SK-N-SH (cell line): ENCODE measurements around the gene CDC6. TPM values are rescaled to one million over a fixed set of nuclear protein-coding genes. Genes with fewer than 3 reads are reported as not detected.

Experiments used
- CTCF ChIA-PET: fragments of 300-600, 350-600 bp; formaldehyde crosslinking; extraction: SDS; loops from one replicate; lab custom pipeline; 2021; lab: Yijun Ruan, JAX
- POLR2A ChIA-PET: fragments of 350-600 bp; sonication (Branson Sonifier 250); formaldehyde crosslinking; extraction: SDS; loops from one replicate; lab custom pipeline; 2020; ENCODE audit warnings: antibody characterized with exemption, inconsistent platforms; lab: Yijun Ruan, JAX
- DNase-seq: peaks from one replicate; pipeline ENCODE4 v3.0.0; 2012
- H2AFZ ChIP-seq: fragments of 200-600 bp; sonication (generic); 2 replicates; pipeline ENCODE4 v1.8.1; 2016; ENCODE audit warnings: antibody characterized with exemption, mild to moderate bottlenecking, low read depth
- H3F3A ChIP-seq: fragments of 200-600 bp; sonication (generic); replicated peaks from 2 replicates; pipeline ENCODE3; 2016; ENCODE audit warnings: antibody characterized with exemption, mild to moderate bottlenecking; ENCODE audit not compliant: insufficient read depth
- H3K27ac ChIP-seq, 2 experiments: fragments of 200-500 bp in 1 of 2; fragments of 200-600 bp in 1 of 2; sonication (Bioruptor generic) in 1 of 2; sonication (generic), shearing (Covaris generic) in 1 of 2; 2 replicates each; pipeline versions ENCODE4 v1.5.1 to v1.6.1; 2014 to 2016; ENCODE audit warnings: low read depth in 2 of 2, inconsistent platforms in 1 of 2, low read length in 1 of 2, mild to moderate bottlenecking in 1 of 2, mixed read lengths in 1 of 2
- H3K27me3 ChIP-seq: fragments of 200-600 bp; sonication (generic), shearing (Covaris generic); 2 replicates; pipeline ENCODE4 v1.6.1; 2016; ENCODE audit warnings: mixed run types; ENCODE audit not compliant: insufficient read depth
- H3K36me3 ChIP-seq, 2 experiments: fragments of 200-500 bp in 1 of 2; fragments of 200-600 bp in 1 of 2; sonication (Bioruptor generic) in 1 of 2; sonication (generic) in 1 of 2; replicated peaks in 1 of 2; 2 replicates each; pipeline versions ENCODE3 to v1.5.1; 2014 to 2016; ENCODE audit warnings: low read length in 1 of 2, mild to moderate bottlenecking in 1 of 2; ENCODE audit not compliant: insufficient read depth in 2 of 2, control insufficient read depth in 1 of 2
- H3K4me1 ChIP-seq, 2 experiments: fragments of 200-500 bp in 1 of 2; fragments of 200-600 bp in 1 of 2; sonication (Bioruptor generic) in 1 of 2; sonication (generic), shearing (Covaris generic) in 1 of 2; 2 replicates each; pipeline versions ENCODE4 v1.5.1 to v1.6.1; 2014 to 2016; ENCODE audit warnings: low read depth in 1 of 2, low read length in 1 of 2, mixed run types in 1 of 2; ENCODE audit not compliant: insufficient read depth in 2 of 2, control insufficient read depth in 1 of 2
- H3K4me2 ChIP-seq: fragments of 200-600 bp; sonication (generic), shearing (Covaris generic); 2 replicates; pipeline ENCODE4 v1.6.1; 2017; ENCODE audit warnings: mixed run types
- H3K4me3 ChIP-seq, 2 experiments: fragments of 200-500 bp in 1 of 2; fragments of 200-600 bp in 1 of 2; sonication (Bioruptor generic) in 1 of 2; sonication (generic), shearing (Covaris generic) in 1 of 2; 2 replicates each; pipeline versions ENCODE4 v1.5.1 to v1.8.1; 2014 to 2016; ENCODE audit warnings: low read depth in 2 of 2, inconsistent platforms in 1 of 2, low read length in 1 of 2, mild to moderate bottlenecking in 1 of 2, mixed read lengths in 1 of 2, moderate library complexity in 1 of 2
- H3K79me2 ChIP-seq: fragments of 200-600 bp; sonication (generic); 2 replicates; pipeline ENCODE4 v1.8.1; 2017; ENCODE audit warnings: mild to moderate bottlenecking; ENCODE audit not compliant: insufficient read depth
- H3K9ac ChIP-seq: fragments of 200-600 bp; sonication (generic); 2 replicates; pipeline ENCODE4 v1.6.1; 2017; ENCODE audit warnings: mixed run types
- H3K9me2 ChIP-seq: fragments of 200-600 bp; sonication (generic); 2 replicates; pipeline ENCODE4 v1.6.1; 2017; ENCODE audit warnings: mixed run types
- H3K9me3 ChIP-seq: fragments of 200-600 bp; sonication (generic); 2 replicates; pipeline ENCODE4 v1.6.1; 2017; ENCODE audit warnings: mixed run types, mild to moderate bottlenecking, moderate library complexity
- H4K20me1 ChIP-seq: fragments of 200-600 bp; sonication (generic); 2 replicates; pipeline ENCODE4 v1.6.1; 2017; ENCODE audit warnings: mild to moderate bottlenecking, mixed run types; ENCODE audit not compliant: insufficient read depth
- EP300 ChIP-seq, 2 experiments: IDR thresholded peaks; 2 replicates each; pipeline versions ENCODE4 v1.4.0 to v1.6.1; 2012; ENCODE audit warnings: borderline replicate concordance in 1 of 2, low read depth in 1 of 2, low read length in 1 of 2
- EZH2phosphoT487 ChIP-seq: fragments of 200-600 bp; sonication (generic); IDR thresholded peaks from 2 replicates; pipeline ENCODE4 v1.6.1; 2017; ENCODE audit warnings: low read depth, mixed run types, mild to moderate bottlenecking, antibody characterized with exemption, moderate library complexity, borderline replicate concordance
- GABPA ChIP-seq: IDR thresholded peaks from 2 replicates; pipeline ENCODE4 v1.4.0; 2012; ENCODE audit warnings: low read depth, mild to moderate bottlenecking
- GATA2 ChIP-seq: sonication (generic); formaldehyde crosslinking; IDR thresholded peaks from 2 replicates; pipeline ENCODE4 v1.5.0; 2020; ENCODE audit warnings: mild to moderate bottlenecking, missing genetic modification reagents
- JUND ChIP-seq: IDR thresholded peaks from 2 replicates; pipeline ENCODE4 v1.4.0; 2012
- MEF2A ChIP-seq: IDR thresholded peaks from 2 replicates; pipeline ENCODE4 v1.4.0; 2012; ENCODE audit warnings: low read depth, borderline replicate concordance
- POLR2AphosphoS5 ChIP-seq: IDR thresholded peaks from 2 replicates; pipeline ENCODE4 v1.6.1; 2012; ENCODE audit warnings: low read depth, low read length
- RAD21 ChIP-seq: IDR thresholded peaks from 2 replicates; pipeline ENCODE4 v1.6.1; 2012; ENCODE audit warnings: mild to moderate bottlenecking, low read length
- RXRA ChIP-seq: IDR thresholded peaks from 2 replicates; pipeline ENCODE4 v1.4.0; 2012; ENCODE audit warnings: low read depth, mild to moderate bottlenecking, borderline replicate concordance
- SMC3 ChIP-seq: IDR thresholded peaks from 2 replicates; pipeline ENCODE4 v1.6.1; 2012; ENCODE audit warnings: low read depth, low read length, improper control_type of control experiment
- TAF1 ChIP-seq: IDR thresholded peaks from 2 replicates; pipeline ENCODE4 v1.6.1; 2012; ENCODE audit warnings: low read depth, mild to moderate bottlenecking, low read length, moderate library complexity, borderline replicate concordance
- TEAD4 ChIP-seq: IDR thresholded peaks from 2 replicates; pipeline ENCODE4 v1.4.0; 2012; ENCODE audit warnings: mild to moderate bottlenecking, borderline replicate concordance; ENCODE audit not compliant: insufficient read depth
- WGBS: methylation state at CpG from one replicate; pipeline ENCODE4 v1.1.6; 2017; ENCODE audit warnings: low lambda C conversion rate; 5-methylcytosine and 5-hydroxymethylcytosine counted together
- polyA plus RNA-seq, 3 experiments: library from polyadenylated mRNA; depleted of rRNA; stranded (reverse); fragments of >200 nt; gene quantifications; 2 replicates each; pipeline ENCODE4 v1.2.3, GENCODE V29; 2012
- TF ChIP-seq, protein P1 (sequence below): IDR thresholded peaks from 2 replicates; pipeline ENCODE4 v1.4.0; 2012; ENCODE audit warnings: low read depth
- TF ChIP-seq, protein P2 (sequence below): IDR thresholded peaks from 2 replicates; pipeline ENCODE4 v1.4.0; 2012; ENCODE audit warnings: low read depth, borderline replicate concordance
- TF ChIP-seq, protein P3 (sequence below): fragments of 200-600 bp; sonication (generic); IDR thresholded peaks from 2 replicates; pipeline ENCODE4 v1.6.1; 2017; ENCODE audit warnings: antibody characterized with exemption, mild to moderate bottlenecking, moderate library complexity
- TF ChIP-seq, protein P4 (sequence below): IDR thresholded peaks from 2 replicates; pipeline ENCODE4 v1.4.0; 2012; ENCODE audit warnings: low read depth, borderline replicate concordance
- TF ChIP-seq, protein P5 (sequence below): IDR thresholded peaks from 2 replicates; pipeline ENCODE4; 2012
- TF ChIP-seq, protein P6 (sequence below): fragments of 150-350 bp; IDR thresholded peaks from 2 replicates; pipeline ENCODE4 v1.6.1; 2016; ENCODE audit warnings: mild to moderate bottlenecking, low read depth, low read length

The CDC6 gene
- polyA plus RNA-seq, 1 of the 3 experiments (the other 2 are of a cell fraction): 12.7 TPM

DNA sequence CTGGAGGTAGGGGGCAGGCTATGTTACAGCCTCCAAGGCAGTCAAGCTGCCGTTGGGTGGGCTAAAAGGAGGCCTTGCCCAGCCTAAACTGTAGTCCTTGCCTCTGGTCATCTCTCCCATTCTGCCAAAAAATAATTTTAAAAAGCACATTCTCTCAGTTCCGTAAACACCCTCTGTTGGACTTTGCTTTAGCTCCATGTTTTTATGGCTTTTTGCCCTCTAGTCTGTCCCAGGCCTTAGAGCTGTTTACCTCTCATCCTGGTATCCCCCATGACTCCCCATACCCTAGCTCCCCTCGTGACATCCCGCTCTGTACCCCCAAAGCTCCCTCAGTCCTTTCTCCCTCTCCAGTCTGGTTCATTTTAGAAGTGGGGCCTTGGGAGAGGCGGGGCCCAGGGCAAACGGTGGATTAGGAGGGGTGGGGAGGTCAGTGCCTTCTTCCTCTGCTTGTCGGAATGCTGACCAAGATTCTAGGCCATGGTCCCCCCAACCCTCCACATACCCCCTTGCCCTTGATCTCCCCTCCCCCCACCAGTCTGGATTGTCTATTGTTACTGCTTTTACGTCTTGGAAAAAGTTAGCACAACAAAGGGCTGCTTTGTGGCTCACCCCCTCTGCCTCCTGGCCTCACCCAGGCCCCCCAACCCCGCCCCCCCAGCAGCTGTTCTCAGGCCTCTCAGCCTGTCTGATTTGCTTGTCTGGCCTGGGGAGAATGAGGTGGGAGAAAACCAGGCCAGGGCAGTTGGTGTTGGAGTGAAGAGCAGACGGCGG lies 58.5 kb downstream of the CDC6 start (continued):
- TF ChIP-seq EZH2phosphoT487: no peak
- TF ChIP-seq, protein P1, sequence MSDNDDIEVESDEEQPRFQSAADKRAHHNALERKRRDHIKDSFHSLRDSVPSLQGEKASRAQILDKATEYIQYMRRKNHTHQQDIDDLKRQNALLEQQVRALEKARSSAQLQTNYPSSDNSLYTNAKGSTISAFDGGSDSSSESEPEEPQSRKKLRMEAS: no peak

DNA sequence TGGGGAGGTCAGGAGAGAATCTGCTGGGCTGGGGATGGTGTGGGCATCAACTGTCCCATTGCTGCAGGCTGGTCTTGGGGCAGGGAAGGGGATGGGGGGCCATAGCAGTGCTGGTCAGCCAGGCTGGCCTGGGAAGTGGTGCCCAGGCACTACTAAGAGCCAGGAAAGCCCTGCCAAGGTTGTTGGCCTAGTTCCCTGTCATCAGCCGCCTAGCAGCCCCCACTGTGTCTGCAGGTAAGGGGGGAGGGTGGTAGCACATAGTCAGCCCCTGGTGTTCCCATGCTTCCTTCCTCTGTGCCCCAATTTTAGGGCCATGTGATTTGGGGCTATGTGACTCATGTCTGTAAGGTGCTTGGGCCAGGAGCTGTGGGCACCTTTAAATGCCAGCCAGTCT lies 59.1 kb downstream of the CDC6 start:
- TF ChIP-seq TEAD4 (no peak), GATA2 (CRISPR knock-in tag) (no peak), TAF1 (no peak), JUND (no peak), MEF2A (no peak), EZH2phosphoT487 (no peak), SMC3 (no peak), GABPA (no peak), EP300 (IDR thresholded peaks at IDR 0.05; ENCODE audit: borderline replicate concordance in 1 of 2, low read depth in 1 of 2, low read length in 1 of 2) (no peak), RAD21 (no peak), POLR2AphosphoS5 (no peak), RXRA (no peak)
- TF ChIP-seq, protein P2, sequence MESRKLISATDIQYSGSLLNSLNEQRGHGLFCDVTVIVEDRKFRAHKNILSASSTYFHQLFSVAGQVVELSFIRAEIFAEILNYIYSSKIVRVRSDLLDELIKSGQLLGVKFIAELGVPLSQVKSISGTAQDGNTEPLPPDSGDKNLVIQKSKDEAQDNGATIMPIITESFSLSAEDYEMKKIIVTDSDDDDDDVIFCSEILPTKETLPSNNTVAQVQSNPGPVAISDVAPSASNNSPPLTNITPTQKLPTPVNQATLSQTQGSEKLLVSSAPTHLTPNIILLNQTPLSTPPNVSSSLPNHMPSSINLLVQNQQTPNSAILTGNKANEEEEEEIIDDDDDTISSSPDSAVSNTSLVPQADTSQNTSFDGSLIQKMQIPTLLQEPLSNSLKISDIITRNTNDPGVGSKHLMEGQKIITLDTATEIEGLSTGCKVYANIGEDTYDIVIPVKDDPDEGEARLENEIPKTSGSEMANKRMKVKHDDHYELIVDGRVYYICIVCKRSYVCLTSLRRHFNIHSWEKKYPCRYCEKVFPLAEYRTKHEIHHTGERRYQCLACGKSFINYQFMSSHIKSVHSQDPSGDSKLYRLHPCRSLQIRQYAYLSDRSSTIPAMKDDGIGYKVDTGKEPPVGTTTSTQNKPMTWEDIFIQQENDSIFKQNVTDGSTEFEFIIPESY: no peak
- TF ChIP-seq, protein P3, sequence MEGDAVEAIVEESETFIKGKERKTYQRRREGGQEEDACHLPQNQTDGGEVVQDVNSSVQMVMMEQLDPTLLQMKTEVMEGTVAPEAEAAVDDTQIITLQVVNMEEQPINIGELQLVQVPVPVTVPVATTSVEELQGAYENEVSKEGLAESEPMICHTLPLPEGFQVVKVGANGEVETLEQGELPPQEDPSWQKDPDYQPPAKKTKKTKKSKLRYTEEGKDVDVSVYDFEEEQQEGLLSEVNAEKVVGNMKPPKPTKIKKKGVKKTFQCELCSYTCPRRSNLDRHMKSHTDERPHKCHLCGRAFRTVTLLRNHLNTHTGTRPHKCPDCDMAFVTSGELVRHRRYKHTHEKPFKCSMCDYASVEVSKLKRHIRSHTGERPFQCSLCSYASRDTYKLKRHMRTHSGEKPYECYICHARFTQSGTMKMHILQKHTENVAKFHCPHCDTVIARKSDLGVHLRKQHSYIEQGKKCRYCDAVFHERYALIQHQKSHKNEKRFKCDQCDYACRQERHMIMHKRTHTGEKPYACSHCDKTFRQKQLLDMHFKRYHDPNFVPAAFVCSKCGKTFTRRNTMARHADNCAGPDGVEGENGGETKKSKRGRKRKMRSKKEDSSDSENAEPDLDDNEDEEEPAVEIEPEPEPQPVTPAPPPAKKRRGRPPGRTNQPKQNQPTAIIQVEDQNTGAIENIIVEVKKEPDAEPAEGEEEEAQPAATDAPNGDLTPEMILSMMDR: no peak
- TF ChIP-seq, protein P4, sequence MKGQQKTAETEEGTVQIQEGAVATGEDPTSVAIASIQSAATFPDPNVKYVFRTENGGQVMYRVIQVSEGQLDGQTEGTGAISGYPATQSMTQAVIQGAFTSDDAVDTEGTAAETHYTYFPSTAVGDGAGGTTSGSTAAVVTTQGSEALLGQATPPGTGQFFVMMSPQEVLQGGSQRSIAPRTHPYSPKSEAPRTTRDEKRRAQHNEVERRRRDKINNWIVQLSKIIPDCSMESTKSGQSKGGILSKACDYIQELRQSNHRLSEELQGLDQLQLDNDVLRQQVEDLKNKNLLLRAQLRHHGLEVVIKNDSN: no peak
- TF ChIP-seq, protein P5, sequence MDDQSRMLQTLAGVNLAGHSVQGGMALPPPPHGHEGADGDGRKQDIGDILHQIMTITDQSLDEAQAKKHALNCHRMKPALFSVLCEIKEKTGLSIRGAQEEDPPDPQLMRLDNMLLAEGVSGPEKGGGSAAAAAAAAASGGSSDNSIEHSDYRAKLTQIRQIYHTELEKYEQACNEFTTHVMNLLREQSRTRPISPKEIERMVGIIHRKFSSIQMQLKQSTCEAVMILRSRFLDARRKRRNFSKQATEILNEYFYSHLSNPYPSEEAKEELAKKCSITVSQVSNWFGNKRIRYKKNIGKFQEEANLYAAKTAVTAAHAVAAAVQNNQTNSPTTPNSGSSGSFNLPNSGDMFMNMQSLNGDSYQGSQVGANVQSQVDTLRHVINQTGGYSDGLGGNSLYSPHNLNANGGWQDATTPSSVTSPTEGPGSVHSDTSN: no peak
- TF ChIP-seq, protein P6, sequence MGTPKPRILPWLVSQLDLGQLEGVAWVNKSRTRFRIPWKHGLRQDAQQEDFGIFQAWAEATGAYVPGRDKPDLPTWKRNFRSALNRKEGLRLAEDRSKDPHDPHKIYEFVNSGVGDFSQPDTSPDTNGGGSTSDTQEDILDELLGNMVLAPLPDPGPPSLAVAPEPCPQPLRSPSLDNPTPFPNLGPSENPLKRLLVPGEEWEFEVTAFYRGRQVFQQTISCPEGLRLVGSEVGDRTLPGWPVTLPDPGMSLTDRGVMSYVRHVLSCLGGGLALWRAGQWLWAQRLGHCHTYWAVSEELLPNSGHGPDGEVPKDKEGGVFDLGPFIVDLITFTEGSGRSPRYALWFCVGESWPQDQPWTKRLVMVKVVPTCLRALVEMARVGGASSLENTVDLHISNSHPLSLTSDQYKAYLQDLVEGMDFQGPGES: no peak
- TF ChIP-seq, all 33 proteins: peak for 0
- Histone ChIP-seq H3K9me2 (no peaks in the 10 kb centered on the region), H3K4me3 (no peak overlapping the region; a peak in 1 of 4 replicates), H3K79me2 (peaks cover 82% of the 10 kb centered on the region), H3F3A (no peaks in the 10 kb centered on the region), H4K20me1 (peaks cover 57% of the 10 kb centered on the region), H3K27me3 (no peaks in the 10 kb centered on the region), H3K36me3 (peaks cover 19 to 20% of the 10 kb centered on the region in 2 experiments), H3K4me2 (peak overlapping the region; percentile 97; the same call in 1 of the 2 replicates), H3K4me1 (peaks cover 69 to 86% of the 10 kb centered on the region in 2 experiments), H2AFZ (no peak overlapping the region), H3K27ac (peak overlapping the region in 1 of 2 experiments; percentile 99; a peak in 2 of 4 replicates), H3K9ac (no peak overlapping the region), H3K9me3 (no peaks in the 10 kb centered on the region)
- CTCF ChIA-PET: interaction anchor here (1.0 to 57.6 kb wide), 5 partner anchors 15 to 187 kb away, joined by 3 to 1706 read pairs (median 4); partner anchors contain the start of genes CDC6 and RARA
- WGBS: no CpG with 5 or more reads among the region's 1 CpG
- POLR2A ChIA-PET: interaction anchor here (2.5 kb wide), 1 partner anchor 40 kb away, joined by 8 read pairs; no protein-coding TSS in a partner anchor
- no peak for DNase-seq
